HepG2 (cell line): Measurements from ENCODE around the gene UBAP1L. TPM values are rescaled to one million over a fixed set of nuclear protein-coding genes. Genes with fewer than 3 reads are reported as not detected.

Experiments used
- ATRX ChIP-seq: sonication (generic); formaldehyde crosslinking; IDR thresholded peaks from 2 replicates; pipeline ENCODE4 v1.4.0; 2020; ENCODE audit warnings: missing genetic modification reagents, borderline replicate concordance
- ELF1 ChIP-seq: sonication (generic); formaldehyde crosslinking; IDR thresholded peaks from 2 replicates; pipeline ENCODE4 v1.4.0; 2020; ENCODE audit warnings: missing genetic modification reagents
- FOXA3 ChIP-seq: IDR thresholded peaks from 2 replicates; pipeline ENCODE4 v1.6.1; 2016; ENCODE audit warnings: missing genetic modification reagents, missing compliant biosample characterization
- KLF6 ChIP-seq: IDR thresholded peaks from 2 replicates; pipeline ENCODE4 v1.8.0; 2016; ENCODE audit warnings: missing biosample characterization, missing genetic modification reagents
- RFX1 ChIP-seq: fragments of 450-650 bp; IDR thresholded peaks from 2 replicates; pipeline ENCODE4 v1.6.1; 2017
- SAP130 ChIP-seq: IDR thresholded peaks from 2 replicates; pipeline ENCODE4 v1.6.1; 2016; ENCODE audit warnings: low read depth
- SKI ChIP-seq: fragments of 450-650 bp; IDR thresholded peaks from one replicate; pipeline ENCODE4 v1.6.1; 2018; ENCODE audit warnings: mild to moderate bottlenecking; ENCODE audit not compliant: partially characterized antibody
- ZNF234 ChIP-seq: sonication (generic); formaldehyde crosslinking; conservative IDR thresholded peaks from 2 replicates; pipeline ENCODE4 v1.5.1; 2020; ENCODE audit warnings: mild to moderate bottlenecking, missing genetic modification reagents
- ZNF337 ChIP-seq: sonication (generic); formaldehyde crosslinking; IDR thresholded peaks from 2 replicates; pipeline ENCODE4 v1.5.1; 2020; ENCODE audit warnings: missing genetic modification reagents, low read depth, mild to moderate bottlenecking, borderline replicate concordance
- ZNF44 ChIP-seq: sonication (generic); formaldehyde crosslinking; IDR thresholded peaks from 2 replicates; pipeline ENCODE4 v1.5.1; 2020; ENCODE audit warnings: mild to moderate bottlenecking, missing genetic modification reagents
- ZNF530 ChIP-seq: sonication (generic); formaldehyde crosslinking; IDR thresholded peaks from 2 replicates; pipeline ENCODE4 v1.5.0; 2020; ENCODE audit warnings: low read depth, mild to moderate bottlenecking, missing genetic modification reagents
- polyA plus RNA-seq, 8 experiments: library from polyadenylated mRNA; depleted of rRNA in 3 of 8; stranded (reverse) in 7 of 8; unstranded in 1 of 8; fragments of >200 nt; fragmentation: Illumina TruSeq in 4 of 8; extraction: Trizol in 4 of 8; gene quantifications; 2 replicates each; pipeline versions ENCODE4 v1.2.1 to v1.2.3, GENCODE V29; 2011 to 2016; ENCODE audit warnings: low read depth in 4 of 8, missing spikeins in 1 of 8, mixed read lengths in 1 of 8; ENCODE audit not compliant: insufficient read depth in 1 of 8
- total RNA-seq, 5 experiments: library from RNA; depleted of rRNA; stranded (reverse); fragments of >200 nt; fragmentation: Illumina TruSeq; extraction: Trizol; gene quantifications; 2 replicates each; pipeline ENCODE4 v1.2.3, GENCODE V29; 2016; ENCODE audit warnings: low read depth in 1 of 5
- TF ChIP-seq, protein P1 (sequence below): sonication (generic); formaldehyde crosslinking; conservative IDR thresholded peaks from 2 replicates; pipeline ENCODE4 v1.5.0; 2020; ENCODE audit warnings: missing genetic modification reagents
- TF ChIP-seq, protein P2 (sequence below): sonication (generic); formaldehyde crosslinking; IDR thresholded peaks from 2 replicates; pipeline ENCODE4 v1.8.0; 2022; ENCODE audit warnings: missing genetic modification reagents, mild to moderate bottlenecking, moderate library complexity, borderline replicate concordance
- TF ChIP-seq, protein P3 (sequence below): sonication (generic); formaldehyde crosslinking; conservative IDR thresholded peaks from 2 replicates; pipeline ENCODE4 v1.4.0; 2020; ENCODE audit warnings: missing genetic modification reagents
- TF ChIP-seq, protein P4 (sequence below), 2 experiments: fragments of 450-650 bp in 1 of 2; sonication (generic) in 1 of 2; formaldehyde crosslinking in 1 of 2; IDR thresholded peaks; 2 replicates each; pipeline versions ENCODE4 v1.6.1 to v1.8.0; 2016 to 2022; ENCODE audit warnings: antibody characterized with exemption in 1 of 2, mild to moderate bottlenecking in 1 of 2, missing genetic modification reagents in 1 of 2

Gene UBAP1L
- total and polyA plus RNA-seq, 2 of the 13 experiments (the other 11 are each of a cell fraction or from before 2014, with no cell fraction given): 0.86 to 1.4 TPM

DNA sequence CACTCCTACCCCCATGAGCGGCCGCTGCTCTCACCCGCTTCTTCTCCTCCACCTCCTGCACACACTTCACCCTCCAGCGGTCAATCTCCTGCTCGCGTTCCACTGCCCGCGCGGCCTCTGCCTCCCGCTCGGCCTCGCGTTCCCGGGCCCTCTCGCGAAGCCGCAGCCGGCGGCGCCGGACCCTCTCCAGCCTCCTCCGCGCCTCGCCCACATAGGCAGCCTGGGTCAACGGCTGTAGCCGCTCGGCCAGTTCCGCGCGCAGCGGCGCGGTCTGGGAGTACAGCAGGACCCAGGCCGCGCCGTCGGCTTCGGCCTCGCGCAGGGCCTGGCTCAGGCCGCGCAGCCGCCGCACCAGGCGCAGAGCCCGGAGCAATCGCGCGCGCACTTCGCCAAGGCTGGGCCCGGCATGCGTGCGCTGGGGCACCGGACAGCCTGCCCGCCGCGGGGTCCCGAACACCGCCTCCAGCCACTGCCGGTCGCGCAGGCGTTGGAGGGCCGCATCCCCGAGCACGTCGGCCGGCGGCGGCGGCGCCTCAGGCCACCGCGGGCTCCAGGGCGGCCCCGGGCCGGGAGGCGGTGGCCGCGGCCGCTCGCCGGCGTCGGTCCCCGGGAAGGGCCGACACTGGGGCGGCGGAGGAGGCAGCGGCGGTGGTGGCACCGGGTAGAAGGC lies 18.0 kb upstream of the UBAP1L start (continued):
- TF ChIP-seq ZNF44 (CRISPR knock-in tag): no peak
- no peak for TF ChIP-seq ZNF530
- TF ChIP-seq FOXA3: no peak
- no peak for TF ChIP-seq ELF1 (CRISPR knock-in tag)
- no peak; the same call in 1 of the 2 replicates for TF ChIP-seq KLF6
- no peak for TF ChIP-seq ZNF337 (CRISPR knock-in tag)
- TF ChIP-seq, protein P1, sequence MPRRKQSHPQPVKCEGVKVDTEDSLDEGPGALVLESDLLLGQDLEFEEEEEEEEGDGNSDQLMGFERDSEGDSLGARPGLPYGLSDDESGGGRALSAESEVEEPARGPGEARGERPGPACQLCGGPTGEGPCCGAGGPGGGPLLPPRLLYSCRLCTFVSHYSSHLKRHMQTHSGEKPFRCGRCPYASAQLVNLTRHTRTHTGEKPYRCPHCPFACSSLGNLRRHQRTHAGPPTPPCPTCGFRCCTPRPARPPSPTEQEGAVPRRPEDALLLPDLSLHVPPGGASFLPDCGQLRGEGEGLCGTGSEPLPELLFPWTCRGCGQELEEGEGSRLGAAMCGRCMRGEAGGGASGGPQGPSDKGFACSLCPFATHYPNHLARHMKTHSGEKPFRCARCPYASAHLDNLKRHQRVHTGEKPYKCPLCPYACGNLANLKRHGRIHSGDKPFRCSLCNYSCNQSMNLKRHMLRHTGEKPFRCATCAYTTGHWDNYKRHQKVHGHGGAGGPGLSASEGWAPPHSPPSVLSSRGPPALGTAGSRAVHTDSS (CRISPR knock-in tag): no peak
- no peak for TF ChIP-seq SKI
- TF ChIP-seq, protein P2, sequence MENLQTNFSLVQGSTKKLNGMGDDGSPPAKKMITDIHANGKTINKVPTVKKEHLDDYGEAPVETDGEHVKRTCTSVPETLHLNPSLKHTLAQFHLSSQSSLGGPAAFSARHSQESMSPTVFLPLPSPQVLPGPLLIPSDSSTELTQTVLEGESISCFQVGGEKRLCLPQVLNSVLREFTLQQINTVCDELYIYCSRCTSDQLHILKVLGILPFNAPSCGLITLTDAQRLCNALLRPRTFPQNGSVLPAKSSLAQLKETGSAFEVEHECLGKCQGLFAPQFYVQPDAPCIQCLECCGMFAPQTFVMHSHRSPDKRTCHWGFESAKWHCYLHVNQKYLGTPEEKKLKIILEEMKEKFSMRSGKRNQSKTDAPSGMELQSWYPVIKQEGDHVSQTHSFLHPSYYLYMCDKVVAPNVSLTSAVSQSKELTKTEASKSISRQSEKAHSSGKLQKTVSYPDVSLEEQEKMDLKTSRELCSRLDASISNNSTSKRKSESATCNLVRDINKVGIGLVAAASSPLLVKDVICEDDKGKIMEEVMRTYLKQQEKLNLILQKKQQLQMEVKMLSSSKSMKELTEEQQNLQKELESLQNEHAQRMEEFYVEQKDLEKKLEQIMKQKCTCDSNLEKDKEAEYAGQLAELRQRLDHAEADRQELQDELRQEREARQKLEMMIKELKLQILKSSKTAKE (CRISPR knock-in tag): no peak
- TF ChIP-seq, protein P3, sequence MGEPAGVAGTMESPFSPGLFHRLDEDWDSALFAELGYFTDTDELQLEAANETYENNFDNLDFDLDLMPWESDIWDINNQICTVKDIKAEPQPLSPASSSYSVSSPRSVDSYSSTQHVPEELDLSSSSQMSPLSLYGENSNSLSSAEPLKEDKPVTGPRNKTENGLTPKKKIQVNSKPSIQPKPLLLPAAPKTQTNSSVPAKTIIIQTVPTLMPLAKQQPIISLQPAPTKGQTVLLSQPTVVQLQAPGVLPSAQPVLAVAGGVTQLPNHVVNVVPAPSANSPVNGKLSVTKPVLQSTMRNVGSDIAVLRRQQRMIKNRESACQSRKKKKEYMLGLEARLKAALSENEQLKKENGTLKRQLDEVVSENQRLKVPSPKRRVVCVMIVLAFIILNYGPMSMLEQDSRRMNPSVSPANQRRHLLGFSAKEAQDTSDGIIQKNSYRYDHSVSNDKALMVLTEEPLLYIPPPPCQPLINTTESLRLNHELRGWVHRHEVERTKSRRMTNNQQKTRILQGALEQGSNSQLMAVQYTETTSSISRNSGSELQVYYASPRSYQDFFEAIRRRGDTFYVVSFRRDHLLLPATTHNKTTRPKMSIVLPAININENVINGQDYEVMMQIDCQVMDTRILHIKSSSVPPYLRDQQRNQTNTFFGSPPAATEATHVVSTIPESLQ (CRISPR knock-in tag): no peak
- peak; percentile 34 for TF ChIP-seq SAP130 (CRISPR knock-in tag)
- TF ChIP-seq ZNF234 (CRISPR knock-in tag): no peak
- TF ChIP-seq ATRX: no peak
- TF ChIP-seq RFX1: no peak
- TF ChIP-seq, protein P4, sequence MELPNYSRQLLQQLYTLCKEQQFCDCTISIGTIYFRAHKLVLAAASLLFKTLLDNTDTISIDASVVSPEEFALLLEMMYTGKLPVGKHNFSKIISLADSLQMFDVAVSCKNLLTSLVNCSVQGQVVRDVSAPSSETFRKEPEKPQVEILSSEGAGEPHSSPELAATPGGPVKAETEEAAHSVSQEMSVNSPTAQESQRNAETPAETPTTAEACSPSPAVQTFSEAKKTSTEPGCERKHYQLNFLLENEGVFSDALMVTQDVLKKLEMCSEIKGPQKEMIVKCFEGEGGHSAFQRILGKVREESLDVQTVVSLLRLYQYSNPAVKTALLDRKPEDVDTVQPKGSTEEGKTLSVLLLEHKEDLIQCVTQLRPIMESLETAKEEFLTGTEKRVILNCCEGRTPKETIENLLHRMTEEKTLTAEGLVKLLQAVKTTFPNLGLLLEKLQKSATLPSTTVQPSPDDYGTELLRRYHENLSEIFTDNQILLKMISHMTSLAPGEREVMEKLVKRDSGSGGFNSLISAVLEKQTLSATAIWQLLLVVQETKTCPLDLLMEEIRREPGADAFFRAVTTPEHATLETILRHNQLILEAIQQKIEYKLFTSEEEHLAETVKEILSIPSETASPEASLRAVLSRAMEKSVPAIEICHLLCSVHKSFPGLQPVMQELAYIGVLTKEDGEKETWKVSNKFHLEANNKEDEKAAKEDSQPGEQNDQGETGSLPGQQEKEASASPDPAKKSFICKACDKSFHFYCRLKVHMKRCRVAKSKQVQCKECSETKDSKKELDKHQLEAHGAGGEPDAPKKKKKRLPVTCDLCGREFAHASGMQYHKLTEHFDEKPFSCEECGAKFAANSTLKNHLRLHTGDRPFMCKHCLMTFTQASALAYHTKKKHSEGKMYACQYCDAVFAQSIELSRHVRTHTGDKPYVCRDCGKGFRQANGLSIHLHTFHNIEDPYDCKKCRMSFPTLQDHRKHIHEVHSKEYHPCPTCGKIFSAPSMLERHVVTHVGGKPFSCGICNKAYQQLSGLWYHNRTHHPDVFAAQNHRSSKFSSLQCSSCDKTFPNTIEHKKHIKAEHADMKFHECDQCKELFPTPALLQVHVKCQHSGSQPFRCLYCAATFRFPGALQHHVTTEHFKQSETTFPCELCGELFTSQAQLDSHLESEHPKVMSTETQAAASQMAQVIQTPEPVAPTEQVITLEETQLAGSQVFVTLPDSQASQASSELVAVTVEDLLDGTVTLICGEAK (IDR thresholded peaks at IDR 0.05): no peak
- TF ChIP-seq, protein P4 (CRISPR knock-in tag; IDR thresholded peaks at IDR 0.05): no peak
